GM06990 (cell line): ENCODE measurements around the gene ARHGAP22.

ENCODE experiments used
- DNase-seq: peaks from one replicate; pipeline ENCODE4 v3.0.0-alpha.2; 2011; ENCODE audit not compliant: insufficient read length; ENCODE audit errors: extremely low read depth
- H3K27me3 ChIP-seq: replicated peaks from 2 replicates; pipeline ENCODE4 v1.6.0; 2011; ENCODE audit warnings: low read length; ENCODE audit not compliant: control insufficient read depth, insufficient read depth
- H3K36me3 ChIP-seq: 2 replicates; pipeline ENCODE4 v1.5.1; 2011; ENCODE audit warnings: low read length; ENCODE audit not compliant: control insufficient read depth, insufficient read depth
- H3K4me3 ChIP-seq: replicated peaks from 2 replicates; pipeline ENCODE4 v1.5.1; 2011; ENCODE audit warnings: low read depth, mild to moderate bottlenecking, control low read depth, low read length
- TF ChIP-seq, protein P1 (sequence below): IDR thresholded peaks from 2 replicates; pipeline ENCODE4 v1.5.1; 2011; ENCODE audit warnings: low read length, control low read depth, mild to moderate bottlenecking, inconsistent platforms; ENCODE audit not compliant: insufficient read depth, poor library complexity, severe bottlenecking

ARHGAP22 gene

GRCh38 chr10:48582970-48583369, 21.9 kb downstream of the ARHGAP22 start:
- no peak overlapping the region for H3K4me3 ChIP-seq
- no peaks in the 10 kb centered on the region for H3K36me3 ChIP-seq
- TF ChIP-seq, protein P1, sequence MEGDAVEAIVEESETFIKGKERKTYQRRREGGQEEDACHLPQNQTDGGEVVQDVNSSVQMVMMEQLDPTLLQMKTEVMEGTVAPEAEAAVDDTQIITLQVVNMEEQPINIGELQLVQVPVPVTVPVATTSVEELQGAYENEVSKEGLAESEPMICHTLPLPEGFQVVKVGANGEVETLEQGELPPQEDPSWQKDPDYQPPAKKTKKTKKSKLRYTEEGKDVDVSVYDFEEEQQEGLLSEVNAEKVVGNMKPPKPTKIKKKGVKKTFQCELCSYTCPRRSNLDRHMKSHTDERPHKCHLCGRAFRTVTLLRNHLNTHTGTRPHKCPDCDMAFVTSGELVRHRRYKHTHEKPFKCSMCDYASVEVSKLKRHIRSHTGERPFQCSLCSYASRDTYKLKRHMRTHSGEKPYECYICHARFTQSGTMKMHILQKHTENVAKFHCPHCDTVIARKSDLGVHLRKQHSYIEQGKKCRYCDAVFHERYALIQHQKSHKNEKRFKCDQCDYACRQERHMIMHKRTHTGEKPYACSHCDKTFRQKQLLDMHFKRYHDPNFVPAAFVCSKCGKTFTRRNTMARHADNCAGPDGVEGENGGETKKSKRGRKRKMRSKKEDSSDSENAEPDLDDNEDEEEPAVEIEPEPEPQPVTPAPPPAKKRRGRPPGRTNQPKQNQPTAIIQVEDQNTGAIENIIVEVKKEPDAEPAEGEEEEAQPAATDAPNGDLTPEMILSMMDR = no peak
- no peak for DNase-seq
- no peaks in the 10 kb centered on the region for H3K27me3 ChIP-seq

- TF ChIP-seq, protein P1 = no peak
- Histone ChIP-seq H3K4me3 (no peak overlapping the region), H3K36me3 (no peaks in the 10 kb centered on the region), H3K27me3 (no peaks in the 10 kb centered on the region)
- DNase-seq = no peak
Observed at GRCh38 chr10:48580236-48580635, 24.6 kb downstream of the ARHGAP22 start.

GRCh38 chr10:48579251-48579960, 25.5 kb downstream of the ARHGAP22 start:
- DNase-seq = no peak
- Histone ChIP-seq H3K4me3 (no peak overlapping the region), H3K27me3 (no peaks in the 10 kb centered on the region), H3K36me3 (no peaks in the 10 kb centered on the region)
- TF ChIP-seq, protein P1 = no peak

- Histone ChIP-seq H3K4me3 (no peak overlapping the region), H3K27me3 (no peaks in the 10 kb centered on the region), H3K36me3 (no peaks in the 10 kb centered on the region)
- no peak for DNase-seq
- TF ChIP-seq, protein P1 = no peak
Observed at GRCh38 chr10:48577158-48577557, 27.7 kb downstream of the ARHGAP22 start.

DNA sequence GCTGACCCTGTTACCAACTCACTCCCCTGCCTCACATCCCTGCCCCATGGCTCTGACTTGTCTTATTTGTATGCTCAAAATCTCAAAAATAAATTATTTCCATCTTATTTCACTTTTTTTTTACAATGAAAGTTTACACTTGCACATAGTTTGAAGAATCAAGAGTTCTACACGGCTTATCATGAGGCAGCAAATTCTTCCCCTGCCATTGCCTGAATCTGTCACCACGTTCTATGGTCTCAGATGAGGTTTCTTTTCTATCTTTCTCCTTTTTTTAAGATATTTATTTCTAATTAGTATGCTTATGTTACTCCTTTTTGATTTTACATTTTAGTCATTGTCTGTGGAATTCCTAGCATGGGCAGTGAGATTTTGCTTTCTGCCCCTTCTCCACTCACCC, 28.4 kb downstream of the ARHGAP22 start:
- TF ChIP-seq, protein P1 = no peak
- Histone ChIP-seq H3K36me3 (no peaks in the 10 kb centered on the region), H3K27me3 (no peaks in the 10 kb centered on the region), H3K4me3 (no peak overlapping the region)
- no peak for DNase-seq

GRCh38 chr10:48575901-48576300, 29.0 kb downstream of the ARHGAP22 start:
- no peaks in the 10 kb centered on the region for H3K36me3 ChIP-seq
- H3K4me3 ChIP-seq = no peak overlapping the region
- DNase-seq = no peak

More at GRCh38 chr10:48575901-48576300, 29.0 kb downstream of the ARHGAP22 start:
- TF ChIP-seq, protein P1 = no peak
- no peaks in the 10 kb centered on the region for H3K27me3 ChIP-seq
